OCI-LY1 (cell line): Measurements from ENCODE around the gene MACF1.

Experiments used
- H2AFZ ChIP-seq: fragments of 200-600 bp; sonication (generic), shearing (Covaris generic); 2 replicates; pipeline ENCODE4 v1.6.0; 2014; ENCODE audit warnings: antibody characterized with exemption, mild to moderate bottlenecking, low read length
- H3F3A ChIP-seq: fragments of 200-600 bp; sonication (generic), shearing (Covaris generic); 2 replicates; pipeline ENCODE4 v1.6.0; 2014; ENCODE audit warnings: mild to moderate bottlenecking, antibody characterized with exemption, low read length, moderate library complexity; ENCODE audit not compliant: insufficient read depth
- H3K27ac ChIP-seq: fragments of 200-600 bp; sonication (generic); 2 replicates; pipeline ENCODE4 v1.5.1; 2014; ENCODE audit warnings: low read length, mixed run types, mild to moderate bottlenecking, low read depth; ENCODE audit not compliant: poor library complexity, severe bottlenecking
- H3K27me3 ChIP-seq: fragments of 200-600 bp; sonication (generic); 2 replicates; pipeline ENCODE4 v1.6.0; 2014; ENCODE audit warnings: antibody characterized with exemption, mild to moderate bottlenecking, low read length, moderate library complexity; ENCODE audit not compliant: insufficient read depth
- H3K36me3 ChIP-seq: fragments of 200-600 bp; sonication (generic); 2 replicates; pipeline ENCODE4 v1.6.1; 2014; ENCODE audit warnings: mild to moderate bottlenecking, antibody characterized with exemption, low read length, moderate library complexity, mixed read lengths; ENCODE audit not compliant: insufficient read depth
- H3K4me1 ChIP-seq: fragments of 200-600 bp; sonication (generic); 2 replicates; pipeline ENCODE4 v1.5.1; 2014; ENCODE audit warnings: mild to moderate bottlenecking, low read length, moderate library complexity; ENCODE audit not compliant: insufficient read depth, severe bottlenecking
- H3K4me2 ChIP-seq: fragments of 200-600 bp; sonication (generic), shearing (Covaris generic); 2 replicates; pipeline ENCODE4 v1.6.1; 2014; ENCODE audit warnings: low read length
- H3K4me3 ChIP-seq: fragments of 200-600 bp; sonication (generic); 2 replicates; pipeline ENCODE4 v1.5.1; 2014; ENCODE audit warnings: low read length, low read depth, mild to moderate bottlenecking, mixed read lengths; ENCODE audit not compliant: poor library complexity, severe bottlenecking
- H3K79me2 ChIP-seq: fragments of 200-600 bp; shearing (Covaris generic); 2 replicates; pipeline ENCODE4 v1.6.1; 2016; ENCODE audit warnings: mixed run types, low read length, mixed read lengths; ENCODE audit not compliant: insufficient read depth
- H3K9ac ChIP-seq: fragments of 200-600 bp; sonication (generic), shearing (Covaris generic); 2 replicates; pipeline ENCODE4 v1.6.1; 2014; ENCODE audit warnings: mild to moderate bottlenecking, low read length, mixed read lengths
- H3K9me2 ChIP-seq: fragments of 200-600 bp; sonication (generic), shearing (Covaris generic); 2 replicates; pipeline ENCODE4 v1.6.1; 2014; ENCODE audit warnings: low read depth, mild to moderate bottlenecking, low read length, mixed read lengths
- H3K9me3 ChIP-seq: fragments of 200-600 bp; shearing (Covaris generic); 2 replicates; pipeline ENCODE4 v1.6.1; 2014; ENCODE audit warnings: low read length, mixed read lengths
- H4K20me1 ChIP-seq: fragments of 200-600 bp; sonication (generic), shearing (Covaris generic); 2 replicates; pipeline ENCODE4 v1.6.0; 2016; ENCODE audit warnings: mild to moderate bottlenecking, low read length; ENCODE audit not compliant: insufficient read depth
- EZH2 ChIP-seq: fragments of 200-600 bp; sonication (generic), shearing (Covaris generic); IDR thresholded peaks from 2 replicates; pipeline ENCODE4 v1.8.0; 2017; ENCODE audit warnings: borderline replicate concordance, mixed run types, mild to moderate bottlenecking, antibody characterized with exemption, low read length, moderate library complexity, mixed read lengths
- TF ChIP-seq, protein P1 (sequence below): fragments of 200-600 bp; sonication (generic), shearing (Covaris generic); IDR thresholded peaks from 2 replicates; pipeline ENCODE4 v1.5.1; 2017; ENCODE audit warnings: mild to moderate bottlenecking, antibody characterized with exemption, low read length, moderate library complexity, mixed read lengths

Gene MACF1

DNA sequence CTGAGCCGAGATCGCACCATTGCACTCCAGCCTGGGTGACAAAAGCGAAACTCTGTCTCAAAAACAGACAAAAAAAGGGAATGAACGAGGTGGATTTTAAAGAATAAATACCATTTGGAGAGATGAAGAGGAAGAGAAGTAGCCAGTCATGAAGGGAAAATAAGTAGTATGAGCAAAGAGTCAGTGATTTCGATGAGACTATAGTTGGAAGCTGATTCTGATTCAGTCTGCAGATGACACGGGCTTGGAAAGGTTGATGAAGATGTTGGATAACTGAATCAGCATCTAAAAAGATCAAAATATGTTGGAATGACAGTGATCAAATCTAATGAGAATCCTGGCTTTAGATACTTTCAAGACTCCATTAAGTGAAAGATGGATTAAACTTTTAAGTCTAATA, 23.8 kb downstream of the MACF1 start:
- Histone ChIP-seq H3K36me3 (peaks cover 13% of the 10 kb centered on the region; the same call in 1 of the 2 replicates), H3K4me1 (peaks cover 32% of the 10 kb centered on the region), H3K9ac (no peak overlapping the region), H3K4me2 (no peak overlapping the region; the same call in 1 of the 2 replicates), H3K79me2 (peaks cover 14% of the 10 kb centered on the region; the same call in 1 of the 2 replicates), H3F3A (no peaks in the 10 kb centered on the region), H3K9me3 (no peaks in the 10 kb centered on the region), H3K4me3 (no peak overlapping the region), H4K20me1 (no peaks in the 10 kb centered on the region), H3K9me2 (no peaks in the 10 kb centered on the region), H3K27me3 (no peaks in the 10 kb centered on the region), H3K27ac (no peak overlapping the region), H2AFZ (no peak overlapping the region)
- TF ChIP-seq, protein P1, sequence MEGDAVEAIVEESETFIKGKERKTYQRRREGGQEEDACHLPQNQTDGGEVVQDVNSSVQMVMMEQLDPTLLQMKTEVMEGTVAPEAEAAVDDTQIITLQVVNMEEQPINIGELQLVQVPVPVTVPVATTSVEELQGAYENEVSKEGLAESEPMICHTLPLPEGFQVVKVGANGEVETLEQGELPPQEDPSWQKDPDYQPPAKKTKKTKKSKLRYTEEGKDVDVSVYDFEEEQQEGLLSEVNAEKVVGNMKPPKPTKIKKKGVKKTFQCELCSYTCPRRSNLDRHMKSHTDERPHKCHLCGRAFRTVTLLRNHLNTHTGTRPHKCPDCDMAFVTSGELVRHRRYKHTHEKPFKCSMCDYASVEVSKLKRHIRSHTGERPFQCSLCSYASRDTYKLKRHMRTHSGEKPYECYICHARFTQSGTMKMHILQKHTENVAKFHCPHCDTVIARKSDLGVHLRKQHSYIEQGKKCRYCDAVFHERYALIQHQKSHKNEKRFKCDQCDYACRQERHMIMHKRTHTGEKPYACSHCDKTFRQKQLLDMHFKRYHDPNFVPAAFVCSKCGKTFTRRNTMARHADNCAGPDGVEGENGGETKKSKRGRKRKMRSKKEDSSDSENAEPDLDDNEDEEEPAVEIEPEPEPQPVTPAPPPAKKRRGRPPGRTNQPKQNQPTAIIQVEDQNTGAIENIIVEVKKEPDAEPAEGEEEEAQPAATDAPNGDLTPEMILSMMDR = no peak
- no peak for TF ChIP-seq EZH2

DNA sequence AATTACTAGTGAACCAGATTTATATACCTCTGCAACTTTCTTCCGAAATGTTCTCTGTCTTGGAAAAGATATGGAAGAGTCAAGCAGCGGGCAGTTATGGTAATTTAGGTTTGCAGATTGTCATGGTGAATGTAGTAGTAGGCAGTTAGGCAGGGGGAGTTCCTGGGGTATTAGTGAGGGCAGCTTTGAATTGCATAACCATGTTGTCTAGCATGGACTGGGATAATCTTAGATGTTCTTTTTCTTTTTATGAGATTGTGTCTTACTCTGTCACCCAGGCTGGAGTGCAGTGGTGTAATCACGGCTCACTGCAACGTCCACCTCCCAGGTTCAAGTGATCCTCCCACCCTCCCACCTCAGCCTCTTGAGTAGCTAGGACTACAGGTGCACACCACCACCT, 25.0 kb downstream of the MACF1 start:
- Histone ChIP-seq H4K20me1 (no peaks in the 10 kb centered on the region), H3K4me3 (no peak overlapping the region), H3K79me2 (peaks cover 7% of the 10 kb centered on the region; the same call in 1 of the 2 replicates), H2AFZ (no peak overlapping the region), H3K9ac (no peak overlapping the region), H3K36me3 (peaks cover 16% of the 10 kb centered on the region; the same call in 1 of the 2 replicates), H3K4me2 (no peak overlapping the region), H3K9me2 (no peaks in the 10 kb centered on the region), H3K9me3 (no peaks in the 10 kb centered on the region), H3F3A (no peaks in the 10 kb centered on the region), H3K4me1 (peaks cover 27% of the 10 kb centered on the region), H3K27ac (no peak overlapping the region), H3K27me3 (no peaks in the 10 kb centered on the region)
- TF ChIP-seq, protein P1 = no peak
- TF ChIP-seq EZH2 = no peak

DNA sequence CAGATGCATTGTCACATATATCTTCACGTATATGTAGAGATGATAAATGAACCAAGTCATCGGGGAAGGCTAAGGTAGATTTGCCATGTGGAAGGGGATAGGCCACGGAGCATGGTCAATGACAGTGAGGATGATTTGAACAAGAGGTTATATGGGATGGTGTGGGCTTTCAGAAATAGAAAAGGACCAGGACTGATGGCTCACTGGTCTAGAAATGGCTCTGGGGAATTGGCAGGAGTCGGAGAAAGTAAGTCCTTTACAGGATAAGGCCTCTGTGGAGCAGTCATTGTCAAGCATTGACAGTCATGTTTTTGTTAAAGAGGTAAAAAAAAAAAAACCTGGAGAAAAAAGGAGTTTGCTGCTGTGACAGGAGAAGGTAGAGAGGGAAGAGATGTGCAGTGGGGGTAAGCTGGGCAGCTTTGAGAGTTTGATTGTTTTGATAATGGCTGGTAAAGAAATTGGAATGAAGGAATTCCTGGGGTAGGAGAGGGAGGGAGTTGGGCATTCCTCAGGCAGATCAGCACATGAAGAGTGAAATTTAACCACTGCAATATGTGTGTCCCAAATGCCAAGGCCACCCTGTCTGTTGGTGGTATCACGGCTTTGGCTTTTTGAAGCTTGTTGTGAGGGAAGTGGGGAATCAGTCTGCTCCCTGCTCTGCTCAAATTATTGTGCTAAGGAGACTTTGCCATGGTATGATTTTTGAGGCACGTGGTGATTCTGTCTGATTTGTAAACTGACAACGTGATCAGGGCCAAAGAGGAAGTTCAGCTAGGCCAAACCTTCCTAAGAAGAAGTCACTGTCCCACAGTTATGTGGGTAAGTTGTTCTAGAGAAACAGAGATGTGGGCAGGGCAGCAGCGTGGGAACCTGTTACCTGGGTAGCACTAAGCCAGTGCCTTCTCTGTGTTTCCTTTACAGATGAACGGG, 26.0 kb downstream of the MACF1 start:
- TF ChIP-seq EZH2 = no peak
- TF ChIP-seq, protein P1 = no peak
- H4K20me1 ChIP-seq = no peaks in the 10 kb centered on the region
- no peaks in the 10 kb centered on the region for H3K27me3 ChIP-seq
- H3K9me3 ChIP-seq = no peaks in the 10 kb centered on the region
- no peak overlapping the region for H3K4me3 ChIP-seq
- no peaks in the 10 kb centered on the region for H3F3A ChIP-seq
- H3K79me2 ChIP-seq = peaks cover 5% of the 10 kb centered on the region; the same call in 1 of the 2 replicates
- no peak overlapping the region; the same call in 1 of the 2 replicates for H3K9ac ChIP-seq
- H3K9me2 ChIP-seq = no peaks in the 10 kb centered on the region
- H3K4me2 ChIP-seq = peak overlapping the region; percentile 10; the same call in 1 of the 2 replicates
- H3K36me3 ChIP-seq = peaks cover 20% of the 10 kb centered on the region; the same call in 1 of the 2 replicates
- peaks cover 26% of the 10 kb centered on the region for H3K4me1 ChIP-seq
- peak overlapping the region; percentile 39 for H3K27ac ChIP-seq
- H2AFZ ChIP-seq = no peak overlapping the region
